ENCODE results near the gene ERBB4. TPM values are rescaled to one million over a fixed set of nuclear protein-coding genes. Genes with fewer than 3 reads are reported as not detected.

The ERBB4 gene
- total RNA-seq, 1 donor from 2014 or later: 1.8 TPM

- no peak for DNase-seq
- H3K4me1 Mint-ChIP-seq (ENCODE audit: low read depth, unreplicated experiment): peaks cover 4% of the 10 kb centered on the region
- H3K4me3 Mint-ChIP-seq (ENCODE audit: unreplicated experiment): no peak overlapping the region
- TF ChIP-seq, protein P1, sequence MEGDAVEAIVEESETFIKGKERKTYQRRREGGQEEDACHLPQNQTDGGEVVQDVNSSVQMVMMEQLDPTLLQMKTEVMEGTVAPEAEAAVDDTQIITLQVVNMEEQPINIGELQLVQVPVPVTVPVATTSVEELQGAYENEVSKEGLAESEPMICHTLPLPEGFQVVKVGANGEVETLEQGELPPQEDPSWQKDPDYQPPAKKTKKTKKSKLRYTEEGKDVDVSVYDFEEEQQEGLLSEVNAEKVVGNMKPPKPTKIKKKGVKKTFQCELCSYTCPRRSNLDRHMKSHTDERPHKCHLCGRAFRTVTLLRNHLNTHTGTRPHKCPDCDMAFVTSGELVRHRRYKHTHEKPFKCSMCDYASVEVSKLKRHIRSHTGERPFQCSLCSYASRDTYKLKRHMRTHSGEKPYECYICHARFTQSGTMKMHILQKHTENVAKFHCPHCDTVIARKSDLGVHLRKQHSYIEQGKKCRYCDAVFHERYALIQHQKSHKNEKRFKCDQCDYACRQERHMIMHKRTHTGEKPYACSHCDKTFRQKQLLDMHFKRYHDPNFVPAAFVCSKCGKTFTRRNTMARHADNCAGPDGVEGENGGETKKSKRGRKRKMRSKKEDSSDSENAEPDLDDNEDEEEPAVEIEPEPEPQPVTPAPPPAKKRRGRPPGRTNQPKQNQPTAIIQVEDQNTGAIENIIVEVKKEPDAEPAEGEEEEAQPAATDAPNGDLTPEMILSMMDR (IDR thresholded peaks at IDR 0.05; ENCODE audit: partially characterized antibody, unreplicated experiment): no peak
- H3K27me3 Mint-ChIP-seq (ENCODE audit: unreplicated experiment): no peaks in the 10 kb centered on the region
- no peak overlapping the region for H3K27ac Mint-ChIP-seq (ENCODE audit: unreplicated experiment)
- H3K9me3 Mint-ChIP-seq (ENCODE audit: unreplicated experiment): no peaks in the 10 kb centered on the region
- H3K36me3 Mint-ChIP-seq (ENCODE audit: unreplicated experiment): no peaks in the 10 kb centered on the region
These were observed 115.5 kb downstream of the ERBB4 start for GRCh38 chr2:212423089-212423488.

DNA sequence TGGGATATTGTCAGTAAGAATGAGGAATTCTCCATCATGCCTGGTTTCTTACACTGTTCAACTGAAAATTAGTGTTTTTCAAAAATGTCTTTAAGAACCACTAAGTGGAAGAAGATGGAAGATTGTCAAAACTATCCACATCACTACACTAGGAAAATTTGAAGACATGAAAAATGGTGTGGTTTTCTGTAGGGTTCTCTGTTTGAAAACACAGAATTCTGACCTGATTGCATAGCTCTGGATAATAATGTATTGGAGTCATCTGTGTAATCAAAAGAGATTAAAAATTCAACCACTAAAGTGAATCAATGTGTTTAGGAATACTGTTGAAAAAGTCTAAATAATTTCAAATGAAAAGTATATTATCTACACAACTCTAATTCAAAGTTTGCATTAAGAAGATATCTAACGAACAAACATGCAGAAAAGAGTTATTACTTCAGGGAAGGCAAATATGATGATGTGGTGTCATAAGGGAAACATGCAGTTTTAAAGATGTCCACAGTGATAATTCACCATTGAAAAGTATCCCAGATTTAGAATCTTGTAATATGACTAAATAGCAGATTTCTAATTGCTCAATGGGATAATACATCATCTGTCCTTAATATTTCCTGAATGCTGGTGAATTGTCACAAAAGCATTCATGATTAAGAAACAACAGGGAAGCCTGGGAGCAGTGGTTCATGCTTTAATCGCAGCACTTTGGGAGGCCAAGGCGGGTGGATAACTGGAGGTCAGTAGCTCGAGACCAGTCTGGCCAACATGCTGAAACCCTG lies 116.9 kb downstream of the ERBB4 start:
- Mint-ChIP-seq H3K4me1 (ENCODE audit: low read depth, unreplicated experiment) (no peaks in the 10 kb centered on the region), H3K27me3 (ENCODE audit: unreplicated experiment) (no peaks in the 10 kb centered on the region), H3K36me3 (ENCODE audit: unreplicated experiment) (no peaks in the 10 kb centered on the region), H3K4me3 (ENCODE audit: unreplicated experiment) (no peak overlapping the region), H3K9me3 (ENCODE audit: unreplicated experiment) (no peaks in the 10 kb centered on the region), H3K27ac (ENCODE audit: unreplicated experiment) (no peak overlapping the region)
- DNase-seq: no peak
- TF ChIP-seq, protein P1 (IDR thresholded peaks at IDR 0.05; ENCODE audit: partially characterized antibody, unreplicated experiment): no peak

DNA sequence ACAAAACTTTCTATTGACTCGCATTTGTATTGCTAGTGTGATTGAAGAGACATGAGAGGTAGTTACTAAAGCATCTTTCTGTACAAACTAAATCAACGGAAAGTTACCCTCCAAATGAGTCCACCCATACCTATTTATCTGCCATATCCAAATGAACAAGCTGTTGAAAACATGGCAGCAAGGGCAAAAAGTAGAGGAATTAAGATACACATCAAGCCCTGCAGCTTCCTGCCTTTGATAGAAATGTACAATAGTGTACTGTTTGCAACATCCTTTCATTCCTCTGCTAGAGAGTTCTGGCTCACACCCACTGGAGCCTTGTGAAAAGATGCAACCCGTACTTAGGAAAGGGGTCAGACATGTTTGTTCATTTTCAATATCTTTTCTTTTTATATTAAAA lies 122.5 kb downstream of the ERBB4 start:
- Mint-ChIP-seq H3K36me3 (ENCODE audit: unreplicated experiment) (no peaks in the 10 kb centered on the region), H3K9me3 (ENCODE audit: unreplicated experiment) (no peaks in the 10 kb centered on the region), H3K4me3 (ENCODE audit: unreplicated experiment) (no peak overlapping the region), H3K27me3 (ENCODE audit: unreplicated experiment) (no peaks in the 10 kb centered on the region), H3K27ac (ENCODE audit: unreplicated experiment) (no peak overlapping the region), H3K4me1 (ENCODE audit: low read depth, unreplicated experiment) (no peaks in the 10 kb centered on the region)
- DNase-seq: no peak
- TF ChIP-seq, protein P1 (IDR thresholded peaks at IDR 0.05; ENCODE audit: partially characterized antibody, unreplicated experiment): no peak

DNA sequence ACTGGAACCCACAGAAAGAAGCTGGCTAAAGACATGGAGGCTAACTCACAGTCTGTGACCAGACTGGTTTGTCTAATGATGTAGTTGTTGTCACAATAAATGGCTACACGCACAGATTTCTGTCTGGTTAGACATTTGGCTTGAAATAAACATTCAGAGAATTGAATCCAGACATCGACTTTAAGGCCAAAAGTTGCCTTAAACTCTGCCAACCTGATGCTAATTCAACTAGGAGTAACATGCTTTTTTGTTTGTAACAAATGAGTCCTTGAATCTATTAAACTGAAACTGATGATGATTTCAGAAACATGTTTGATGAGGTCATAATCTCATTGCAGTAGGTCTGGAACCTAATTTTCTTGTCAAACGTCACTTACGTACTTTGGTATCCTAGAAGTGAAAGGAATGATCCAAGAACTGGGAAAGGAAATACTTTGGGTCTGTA lies 123.8 kb downstream of the ERBB4 start:
- Mint-ChIP-seq H3K4me3 (ENCODE audit: unreplicated experiment) (no peak overlapping the region), H3K36me3 (ENCODE audit: unreplicated experiment) (no peaks in the 10 kb centered on the region), H3K9me3 (ENCODE audit: unreplicated experiment) (no peaks in the 10 kb centered on the region), H3K27me3 (ENCODE audit: unreplicated experiment) (no peaks in the 10 kb centered on the region), H3K4me1 (ENCODE audit: low read depth, unreplicated experiment) (no peaks in the 10 kb centered on the region), H3K27ac (ENCODE audit: unreplicated experiment) (no peak overlapping the region)
- DNase-seq: no peak
- TF ChIP-seq, protein P1 (IDR thresholded peaks at IDR 0.05; ENCODE audit: partially characterized antibody, unreplicated experiment): no peak

GRCh38 chr2:212409560-212409959 lies 129.0 kb downstream of the ERBB4 start:
- H3K9me3 Mint-ChIP-seq (ENCODE audit: unreplicated experiment): no peaks in the 10 kb centered on the region
- no peaks in the 10 kb centered on the region for H3K36me3 Mint-ChIP-seq (ENCODE audit: unreplicated experiment)
- no peak overlapping the region for H3K27ac Mint-ChIP-seq (ENCODE audit: unreplicated experiment)
- DNase-seq: no peak
- no peak overlapping the region for H3K4me3 Mint-ChIP-seq (ENCODE audit: unreplicated experiment)
- no peaks in the 10 kb centered on the region for H3K27me3 Mint-ChIP-seq (ENCODE audit: unreplicated experiment)
- TF ChIP-seq, protein P1 (IDR thresholded peaks at IDR 0.05; ENCODE audit: partially characterized antibody, unreplicated experiment): no peak
- H3K4me1 Mint-ChIP-seq (ENCODE audit: low read depth, unreplicated experiment): no peaks in the 10 kb centered on the region
